Osteocyte (in vitro differentiated cells): ENCODE data around the gene BMP5. TPM values are rescaled to one million over a fixed set of nuclear protein-coding genes. Genes with fewer than 3 reads are reported as not detected.

Experiments used
- DNase-seq: peaks from one replicate; pipeline ENCODE4 v3.0.0; 2021; ENCODE audit warnings: mixed read lengths; ENCODE audit not compliant: unreplicated experiment; ENCODE audit errors: extremely low spot score
- H3K27ac Mint-ChIP-seq: one replicate; pipeline ENCODE4 v1.8.0; 2021; ENCODE audit warnings: mild to moderate bottlenecking, mixed read lengths; ENCODE audit not compliant: unreplicated experiment
- H3K27me3 Mint-ChIP-seq: one replicate; pipeline ENCODE4 v1.8.0; 2021; ENCODE audit warnings: mixed read lengths; ENCODE audit not compliant: unreplicated experiment
- H3K36me3 Mint-ChIP-seq: one replicate; pipeline ENCODE4 v1.8.0; 2021; ENCODE audit warnings: mixed read lengths; ENCODE audit not compliant: unreplicated experiment
- H3K4me1 Mint-ChIP-seq: one replicate; pipeline ENCODE4 v1.8.0; 2021; ENCODE audit warnings: mixed read lengths; ENCODE audit not compliant: unreplicated experiment
- H3K4me3 Mint-ChIP-seq: one replicate; pipeline ENCODE4 v1.8.0; 2021; ENCODE audit warnings: mild to moderate bottlenecking, moderate library complexity, mixed read lengths; ENCODE audit not compliant: unreplicated experiment
- H3K9me3 Mint-ChIP-seq: one replicate; pipeline ENCODE4 v1.8.0; 2021; ENCODE audit warnings: mixed read lengths; ENCODE audit not compliant: unreplicated experiment
- CTCF ChIP-seq: fragments of 200-600 bp; sonication (generic); IDR thresholded peaks from 2 replicates; pipeline ENCODE4 v1.5.0; 2021; ENCODE audit warnings: antibody characterized with exemption, mild to moderate bottlenecking, moderate library complexity
- total RNA-seq: library from RNA; stranded (reverse); gene quantifications from 2 replicates; pipeline ENCODE4 v1.2.1, GENCODE V29; 2021

The BMP5 gene
- total RNA-seq, 1 donor from 2014 or later = not detected

GRCh38 chr6:55785273-55785672 is 90.1 kb downstream of the BMP5 start:
- H3K36me3 Mint-ChIP-seq = no peaks in the 10 kb centered on the region
- no peaks in the 10 kb centered on the region for H3K27me3 Mint-ChIP-seq
- H3K27ac Mint-ChIP-seq = no peak overlapping the region
- DNase-seq = no peak
- TF ChIP-seq CTCF = no peak
- H3K4me3 Mint-ChIP-seq = no peak overlapping the region
- peaks cover 6% of the 10 kb centered on the region for H3K4me1 Mint-ChIP-seq
- no peaks in the 10 kb centered on the region for H3K9me3 Mint-ChIP-seq

- Mint-ChIP-seq H3K27ac (no peak overlapping the region), H3K4me1 (peaks cover 10% of the 10 kb centered on the region), H3K27me3 (no peaks in the 10 kb centered on the region), H3K9me3 (no peaks in the 10 kb centered on the region), H3K4me3 (no peak overlapping the region), H3K36me3 (no peaks in the 10 kb centered on the region)
- TF ChIP-seq CTCF = no peak
- no peak for DNase-seq
These were observed 93.1 kb downstream of the BMP5 start for GRCh38 chr6:55782275-55782674.

- Mint-ChIP-seq H3K27me3 (no peaks in the 10 kb centered on the region), H3K36me3 (no peaks in the 10 kb centered on the region), H3K4me3 (no peak overlapping the region), H3K4me1 (peaks cover 18% of the 10 kb centered on the region), H3K9me3 (no peaks in the 10 kb centered on the region), H3K27ac (no peak overlapping the region)
- no peak for TF ChIP-seq CTCF
- DNase-seq = no peak
These were observed 96.7 kb downstream of the BMP5 start for GRCh38 chr6:55778705-55779104.

- no peaks in the 10 kb centered on the region for H3K36me3 Mint-ChIP-seq
- peaks cover 18% of the 10 kb centered on the region for H3K4me1 Mint-ChIP-seq
- H3K4me3 Mint-ChIP-seq = no peak overlapping the region
- DNase-seq = no peak
- no peaks in the 10 kb centered on the region for H3K9me3 Mint-ChIP-seq
- H3K27ac Mint-ChIP-seq = no peak overlapping the region
- no peak for TF ChIP-seq CTCF
- H3K27me3 Mint-ChIP-seq = no peaks in the 10 kb centered on the region
These were observed 97.9 kb downstream of the BMP5 start for GRCh38 chr6:55777469-55777868.

GRCh38 chr6:55776113-55776512 is 99.3 kb downstream of the BMP5 start:
- Mint-ChIP-seq H3K9me3 (no peaks in the 10 kb centered on the region), H3K4me1 (peaks cover 24% of the 10 kb centered on the region), H3K36me3 (no peaks in the 10 kb centered on the region), H3K4me3 (no peak overlapping the region), H3K27ac (no peak overlapping the region), H3K27me3 (no peaks in the 10 kb centered on the region)
- DNase-seq = no peak
- no peak for TF ChIP-seq CTCF
